Fibroblast of villous mesenchyme (primary cell): ENCODE measurements around the gene EDNRA. TPM values are rescaled to one million over a fixed set of nuclear protein-coding genes. Genes with fewer than 3 reads are reported as not detected.

Experiments
- DNase-seq: peaks from one replicate; pipeline ENCODE4 v3.0.0-alpha.2; 2010; ENCODE audit warnings: low read depth
- H3K4me3 ChIP-seq: 2 replicates; pipeline ENCODE4 v1.5.1; 2011; ENCODE audit warnings: low read depth, mild to moderate bottlenecking, low read length
- CTCF ChIP-seq: IDR thresholded peaks from 2 replicates; pipeline ENCODE4 v1.5.1; 2012; ENCODE audit warnings: low read depth, mild to moderate bottlenecking, low read length; ENCODE audit not compliant: insufficient read depth
- total RNA-seq: library from RNA; depleted of rRNA; stranded (reverse); fragments of >200 nt; gene quantifications from 2 replicates; pipeline ENCODE4 v1.2.3, GENCODE V29; 2012

Gene EDNRA
- total RNA-seq, 1 donor: 0.86 TPM

GRCh38 chr4:147566762-147567161 lies 85.9 kb downstream of the EDNRA start:
- no peak for DNase-seq
- no peak for TF ChIP-seq CTCF

DNA sequence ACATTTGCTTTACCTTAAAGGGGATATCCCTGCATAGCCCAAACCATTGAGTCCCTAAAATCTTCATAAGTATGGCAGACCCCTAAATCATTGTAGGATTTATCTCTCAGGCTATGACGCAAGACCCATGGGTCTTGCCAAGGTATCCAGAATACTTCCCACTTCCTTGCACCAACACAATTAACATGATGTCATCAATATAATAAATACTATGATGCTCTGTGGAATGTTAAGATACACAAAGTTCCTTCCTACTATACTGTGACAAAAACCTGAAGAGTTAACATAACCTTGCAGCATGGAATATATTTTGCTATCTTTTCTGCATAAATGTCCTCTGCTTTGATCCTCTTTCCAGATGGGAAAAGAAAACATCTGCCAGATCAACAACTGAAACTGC lies 86.4 kb downstream of the EDNRA start:
- TF ChIP-seq CTCF: no peak
- H3K4me3 ChIP-seq: no peak overlapping the region
- no peak for DNase-seq

More at GRCh38 chr4:147566762-147567161, 85.9 kb downstream of the EDNRA start:
- no peak overlapping the region for H3K4me3 ChIP-seq

- DNase-seq: no peak
- TF ChIP-seq CTCF: peak; percentile 23
- no peak overlapping the region for H3K4me3 ChIP-seq
Measured at GRCh38 chr4:147570616-147571015, 89.7 kb downstream of the EDNRA start.

DNA sequence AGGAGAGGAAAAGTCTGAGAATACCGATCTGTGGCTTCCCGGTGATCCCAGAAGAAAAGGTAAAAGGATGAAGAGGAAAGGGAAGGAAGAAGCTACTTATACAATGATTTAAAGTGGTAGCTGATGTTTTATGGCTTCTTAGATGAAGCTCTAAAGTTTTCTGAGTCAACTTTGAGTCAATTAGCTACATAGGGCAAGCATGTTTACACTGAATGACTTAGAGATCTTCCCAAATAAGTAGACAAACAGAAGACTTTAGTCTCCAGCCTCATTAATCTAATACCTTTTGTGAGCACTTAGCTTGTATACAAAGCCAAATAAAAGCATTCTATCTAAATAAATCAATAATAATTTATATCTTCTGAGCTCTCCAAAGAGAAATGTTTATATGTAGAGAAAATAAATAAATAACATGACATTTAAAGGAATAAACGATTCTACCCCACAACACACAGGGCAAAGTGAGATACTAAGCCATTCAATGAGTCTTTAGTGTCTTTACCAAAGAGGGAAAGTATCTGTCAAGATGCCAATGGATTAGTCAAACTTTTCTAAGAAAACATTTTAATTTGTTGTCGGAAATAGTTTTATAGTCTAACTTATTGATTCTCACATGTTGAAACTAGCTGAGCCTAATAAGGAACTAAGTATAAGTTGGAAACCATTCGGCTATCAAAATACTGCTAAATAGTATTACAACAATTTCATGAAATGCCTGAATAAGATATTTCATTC lies 90.3 kb downstream of the EDNRA start:
- no peak for TF ChIP-seq CTCF
- H3K4me3 ChIP-seq: no peak overlapping the region
- DNase-seq: peak; percentile 35

DNA sequence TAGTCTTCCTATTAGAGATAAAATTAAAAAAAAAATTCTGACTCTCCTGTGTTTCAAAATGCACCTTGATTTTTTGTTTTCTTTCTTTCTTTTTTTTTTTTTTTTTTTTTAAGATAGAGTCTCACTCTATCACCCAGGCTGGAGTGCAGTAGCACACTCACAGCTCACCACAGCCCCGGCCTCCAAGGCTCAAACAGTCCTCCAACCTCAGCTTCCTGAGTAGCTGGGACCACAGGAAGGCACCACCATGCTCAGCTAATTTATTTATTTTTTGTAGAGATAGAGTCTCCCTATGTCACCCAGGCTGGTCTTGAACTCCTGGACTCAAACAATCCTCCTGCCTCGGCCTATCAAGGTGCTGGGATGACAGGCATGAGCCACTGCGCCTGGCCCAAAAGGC lies 95.2 kb downstream of the EDNRA start:
- no peak for DNase-seq
- H3K4me3 ChIP-seq: no peak overlapping the region
- no peak for TF ChIP-seq CTCF

- DNase-seq: peak; percentile 72
- H3K4me3 ChIP-seq: no peak overlapping the region
- TF ChIP-seq CTCF: no peak
Measured at GRCh38 chr4:147578051-147578476, 97.2 kb downstream of the EDNRA start.

DNA sequence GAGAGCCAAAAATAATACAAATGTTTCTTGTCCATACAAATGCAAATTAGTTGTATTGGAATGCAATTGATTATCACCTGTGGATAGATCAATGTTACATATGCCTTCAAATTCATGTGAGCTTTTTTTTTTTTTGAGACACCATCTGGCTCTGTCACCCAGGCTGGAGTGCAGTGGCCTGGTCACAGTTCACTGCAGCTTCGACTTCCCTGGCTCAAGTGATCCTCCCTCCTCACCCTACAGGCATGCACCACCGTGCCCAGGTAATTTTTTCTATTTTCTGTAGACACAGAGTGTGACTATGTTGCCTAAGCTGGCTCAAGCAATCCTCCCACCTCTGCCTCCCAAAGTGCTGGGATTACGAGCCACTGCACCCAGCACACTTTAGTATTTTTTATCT lies 97.7 kb downstream of the EDNRA start:
- no peak for TF ChIP-seq CTCF
- DNase-seq: no peak
- H3K4me3 ChIP-seq: no peak overlapping the region
